ENCODE results near the gene ME1. TPM values are rescaled to one million over a fixed set of nuclear protein-coding genes. Genes with fewer than 3 reads are reported as not detected.

Gene ME1
- total RNA-seq, 1 experiment from 2014 or later = 7.8 TPM

DNA sequence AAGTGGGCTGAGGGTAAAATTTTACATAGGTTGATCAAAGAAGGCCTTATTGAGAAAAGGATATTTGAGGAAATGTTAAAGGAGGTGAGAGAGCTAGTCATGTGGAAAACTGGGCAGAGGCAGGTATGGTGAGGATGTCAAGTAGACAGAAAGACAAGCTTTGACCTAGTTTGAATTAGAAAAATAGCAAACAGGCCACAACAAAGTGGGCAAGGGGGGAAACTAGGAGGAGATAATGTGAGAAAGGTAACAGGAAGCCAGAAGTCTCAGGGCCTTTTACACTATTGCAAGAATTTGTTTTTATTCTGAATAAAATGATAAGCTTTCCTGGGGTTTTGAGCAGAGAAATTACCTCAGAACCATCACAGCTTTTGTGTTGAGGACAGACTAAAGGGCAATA lies 122.0 kb downstream of the ME1 start:
- H3K4ac ChIP-seq (ENCODE audit: low read depth, low read length) = no peak overlapping the region
- no peak overlapping the region for H2BK5ac ChIP-seq (ENCODE audit: insufficient read length, low read length)
- no peak overlapping the region for H4K8ac ChIP-seq (replicated peaks; ENCODE audit: insufficient read length, low read depth, low read length)
- no peaks in the 10 kb centered on the region for H3K79me2 ChIP-seq (ENCODE audit: insufficient read depth, low read length)
- H3K79me1 ChIP-seq (ENCODE audit: insufficient read depth, low read depth, low read length, poor library complexity, severe bottlenecking) = no peaks in the 10 kb centered on the region
- H2BK120ac ChIP-seq (ENCODE audit: low read depth, low read length, poor library complexity, severe bottlenecking) = no peak overlapping the region
- no peak overlapping the region for H4K5ac ChIP-seq (ENCODE audit: insufficient read length, low read depth, low read length)
- H2AK5ac ChIP-seq (ENCODE audit: insufficient read length, low read length) = no peak overlapping the region
- H3K27me3 Mint-ChIP-seq (ENCODE audit: low read depth) = no peaks in the 10 kb centered on the region
- H3T11ph ChIP-seq (ENCODE audit: low read length) = no peak overlapping the region
- no peak overlapping the region for H2BK20ac ChIP-seq (ENCODE audit: low read depth, low read length, poor library complexity, severe bottlenecking)
- H3K9ac ChIP-seq (ENCODE audit: extremely low read depth, insufficient read length, low read length) = no peak overlapping the region
- no peaks in the 10 kb centered on the region for H3K9me3 Mint-ChIP-seq
- H3K4me2 ChIP-seq (ENCODE audit: insufficient read depth, insufficient read length, low read length) = no peak overlapping the region
- no peaks in the 10 kb centered on the region for H3K27me3 ChIP-seq (ENCODE audit: insufficient read depth, low read length)
- no peak overlapping the region for H2BK15ac ChIP-seq (ENCODE audit: low read depth, low read length)
- TF ChIP-seq, protein P1, sequence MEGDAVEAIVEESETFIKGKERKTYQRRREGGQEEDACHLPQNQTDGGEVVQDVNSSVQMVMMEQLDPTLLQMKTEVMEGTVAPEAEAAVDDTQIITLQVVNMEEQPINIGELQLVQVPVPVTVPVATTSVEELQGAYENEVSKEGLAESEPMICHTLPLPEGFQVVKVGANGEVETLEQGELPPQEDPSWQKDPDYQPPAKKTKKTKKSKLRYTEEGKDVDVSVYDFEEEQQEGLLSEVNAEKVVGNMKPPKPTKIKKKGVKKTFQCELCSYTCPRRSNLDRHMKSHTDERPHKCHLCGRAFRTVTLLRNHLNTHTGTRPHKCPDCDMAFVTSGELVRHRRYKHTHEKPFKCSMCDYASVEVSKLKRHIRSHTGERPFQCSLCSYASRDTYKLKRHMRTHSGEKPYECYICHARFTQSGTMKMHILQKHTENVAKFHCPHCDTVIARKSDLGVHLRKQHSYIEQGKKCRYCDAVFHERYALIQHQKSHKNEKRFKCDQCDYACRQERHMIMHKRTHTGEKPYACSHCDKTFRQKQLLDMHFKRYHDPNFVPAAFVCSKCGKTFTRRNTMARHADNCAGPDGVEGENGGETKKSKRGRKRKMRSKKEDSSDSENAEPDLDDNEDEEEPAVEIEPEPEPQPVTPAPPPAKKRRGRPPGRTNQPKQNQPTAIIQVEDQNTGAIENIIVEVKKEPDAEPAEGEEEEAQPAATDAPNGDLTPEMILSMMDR (conservative IDR thresholded peaks at IDR 0.05) = no peak
- H3K14ac ChIP-seq (ENCODE audit: insufficient read depth, low read length) = no peak overlapping the region
- no peaks in the 10 kb centered on the region for H3K23me2 ChIP-seq (ENCODE audit: insufficient read length, low read depth, low read length, poor library complexity, severe bottlenecking)
- no peak overlapping the region for H2AFZ ChIP-seq (ENCODE audit: low read length)
- H4K20me1 ChIP-seq (ENCODE audit: control insufficient read depth, insufficient read depth, insufficient read length) = no peaks in the 10 kb centered on the region
- no peak overlapping the region for H3K18ac ChIP-seq (ENCODE audit: insufficient read length, low read depth, low read length)
- H3K4me1 Mint-ChIP-seq = 0 out of 4 replicates have a peak, but pooled peaks cover 0 to 3% of the 10 kb centered on the region in 2 experiments
- no peak overlapping the region for H3K27ac ChIP-seq (ENCODE audit: insufficient read length, low read depth, low read length)
- no peaks in the 10 kb centered on the region for H3K4me1 ChIP-seq (ENCODE audit: insufficient read depth, low read length)
- H3K36me3 Mint-ChIP-seq (ENCODE audit: insufficient read depth in 1 of 3, low read depth in 3 of 3) = peaks cover 0 to 3% (median 0%) of the 10 kb centered on the region in 3 experiments; a peak in 3 of 7 replicates
- no peak for DNase-seq
- H2BK12ac ChIP-seq (ENCODE audit: insufficient read length, low read depth, low read length) = no peak overlapping the region
- H3K23ac ChIP-seq (ENCODE audit: insufficient read length, low read depth, low read length) = no peak overlapping the region
- H3K27ac Mint-ChIP-seq = peak overlapping the region in 1 of 3 experiments; percentile 53; a peak in 2 of 7 replicates
- no peak overlapping the region for H4K91ac ChIP-seq (ENCODE audit: insufficient read length, low read depth, low read length)
- no peak overlapping the region for H3K4me3 Mint-ChIP-seq
- no peak overlapping the region for H3K56ac ChIP-seq (ENCODE audit: insufficient read length, low read depth, low read length)
- no peaks in the 10 kb centered on the region for H3K9me3 ChIP-seq (ENCODE audit: control insufficient read depth, low read depth, low read length)
